HepG2 (cell line): ENCODE results near the gene XRCC5. TPM values are rescaled to one million over a fixed set of nuclear protein-coding genes. Genes with fewer than 3 reads are reported as not detected.
A peak's percentile ranks its signal among the peaks of the same experiment; 100 is the strongest.

Experiments
- CBX1 ChIP-seq: IDR thresholded peaks from one replicate; pipeline ENCODE4 v1.6.1; 2016; ENCODE audit warnings: antibody characterized with exemption, low read depth
- GMEB1 ChIP-seq: sonication (generic); formaldehyde crosslinking; IDR thresholded peaks from 2 replicates; pipeline ENCODE4 v1.5.1; 2020; ENCODE audit warnings: missing genetic modification reagents, mild to moderate bottlenecking, borderline replicate concordance
- GPBP1L1 ChIP-seq: sonication (generic); formaldehyde crosslinking; IDR thresholded peaks from 2 replicates; pipeline ENCODE4 v1.5.0; 2020; ENCODE audit warnings: mild to moderate bottlenecking, missing genetic modification reagents
- KLF16 ChIP-seq, 2 experiments: sonication (generic) in 1 of 2; formaldehyde crosslinking in 1 of 2; IDR thresholded peaks; 2 replicates each; pipeline versions ENCODE4 v1.6.1 to v1.8.0; 2016 to 2023; ENCODE audit warnings: missing genetic modification reagents in 2 of 2, missing compliant biosample characterization in 1 of 2
- MXD4 ChIP-seq: IDR thresholded peaks from 2 replicates; pipeline ENCODE4 v1.6.1; 2016; ENCODE audit warnings: mild to moderate bottlenecking, missing biosample characterization, missing genetic modification reagents
- PATZ1 ChIP-seq: sonication (generic); formaldehyde crosslinking; IDR thresholded peaks from 2 replicates; pipeline ENCODE4 v1.4.0; 2020; ENCODE audit warnings: missing genetic modification reagents
- PPARG ChIP-seq: conservative IDR thresholded peaks from 2 replicates; pipeline ENCODE4 v1.6.1; 2016; ENCODE audit warnings: missing biosample characterization, missing genetic modification reagents
- RERE ChIP-seq: IDR thresholded peaks from 2 replicates; pipeline ENCODE4 v1.6.1; 2016; ENCODE audit warnings: low read depth, missing genetic modification reagents, missing compliant biosample characterization
- TEF ChIP-seq: sonication (generic); formaldehyde crosslinking; IDR thresholded peaks from 2 replicates; pipeline ENCODE4 v1.5.0; 2020; ENCODE audit warnings: missing genetic modification reagents
- ZNF124 ChIP-seq: sonication (generic); formaldehyde crosslinking; IDR thresholded peaks from 2 replicates; pipeline ENCODE4 v1.4.0; 2020; ENCODE audit warnings: missing genetic modification reagents
- ZNF280D ChIP-seq: sonication (generic); formaldehyde crosslinking; IDR thresholded peaks from 2 replicates; pipeline ENCODE4 v1.5.1; 2020; ENCODE audit warnings: mild to moderate bottlenecking, missing genetic modification reagents
- ZNF3 ChIP-seq: IDR thresholded peaks from 2 replicates; pipeline ENCODE4 v1.7.0; 2017; ENCODE audit warnings: inconsistent platforms
- ZNF451 ChIP-seq: sonication (generic); formaldehyde crosslinking; IDR thresholded peaks from 2 replicates; pipeline ENCODE4 v1.5.0; 2020; ENCODE audit warnings: mild to moderate bottlenecking, missing genetic modification reagents
- ZNF772 ChIP-seq: sonication (generic); formaldehyde crosslinking; IDR thresholded peaks from 2 replicates; pipeline ENCODE4 v1.5.0; 2020; ENCODE audit warnings: mild to moderate bottlenecking, missing genetic modification reagents
- ZNF777 ChIP-seq: sonication (generic); formaldehyde crosslinking; IDR thresholded peaks from 2 replicates; pipeline ENCODE4 v1.4.0; 2020; ENCODE audit warnings: missing genetic modification reagents
- polyA plus RNA-seq, 8 experiments: library from polyadenylated mRNA; depleted of rRNA in 3 of 8; stranded (reverse) in 7 of 8; unstranded in 1 of 8; fragments of >200 nt; fragmentation: Illumina TruSeq in 4 of 8; extraction: Trizol in 4 of 8; gene quantifications; 2 replicates each; pipeline versions ENCODE4 v1.2.1 to v1.2.3, GENCODE V29; 2011 to 2016; ENCODE audit warnings: low read depth in 4 of 8, missing spikeins in 1 of 8, mixed read lengths in 1 of 8; ENCODE audit not compliant: insufficient read depth in 1 of 8
- total RNA-seq, 5 experiments: library from RNA; depleted of rRNA; stranded (reverse); fragments of >200 nt; fragmentation: Illumina TruSeq; extraction: Trizol; gene quantifications; 2 replicates each; pipeline ENCODE4 v1.2.3, GENCODE V29; 2016; ENCODE audit warnings: low read depth in 1 of 5

Gene XRCC5
- total and polyA plus RNA-seq, 2 of the 13 experiments (the other 11 are each of a cell fraction or from before 2014, with no cell fraction given), result 264 to 454 TPM

- TF ChIP-seq PATZ1, result peak; percentile 49; the same call in 1 of the 2 replicates
- peak; percentile 92 for TF ChIP-seq ZNF124 (CRISPR knock-in tag)
- TF ChIP-seq GMEB1, result peak; percentile 36; the same call in 1 of the 2 replicates
- peak; percentile 87 for TF ChIP-seq RERE (CRISPR knock-in tag)
- TF ChIP-seq PPARG, result peak; percentile 98
- peak; percentile 64; the same call in 1 of the 2 replicates for TF ChIP-seq ZNF3
- TF ChIP-seq MXD4 (CRISPR knock-in tag), result peak; percentile 83; the same call in 1 of the 2 replicates
- no peak for TF ChIP-seq ZNF451 (CRISPR knock-in tag)
- no peak for TF ChIP-seq ZNF777
- no peak for TF ChIP-seq GPBP1L1 (CRISPR knock-in tag)
- peak in 1 of 2 experiments; percentile 98; a peak in 2 of 4 replicates for TF ChIP-seq KLF16 (CRISPR knock-in tag; IDR thresholded peaks at IDR 0.05)
- no peak; the same call in 1 of the 2 replicates for TF ChIP-seq ZNF772 (CRISPR knock-in tag)
- peak; percentile 100 for TF ChIP-seq TEF (CRISPR knock-in tag)
- TF ChIP-seq ZNF280D (CRISPR knock-in tag), result peak; percentile 91
- no peak for TF ChIP-seq CBX1
Measured at GRCh38 chr2:216078776-216079175, 30.4 kb upstream of the XRCC5 start (continued).
